Measurements from ENCODE around the gene BIRC7. TPM values are rescaled to one million over a fixed set of nuclear protein-coding genes. Genes with fewer than 3 reads are reported as not detected.

The BIRC7 gene
- total and polyA plus RNA-seq, 2 of the 4 experiments (the other 2 are of a cell fraction) = not detected

- Histone ChIP-seq H3K9ac (ENCODE audit: low read depth, low read length) (no peak overlapping the region), H4K91ac (ENCODE audit: insufficient read depth, low read depth, low read length) (no peak overlapping the region), H3K56ac (ENCODE audit: extremely low read depth, insufficient read depth, low read length) (no peak overlapping the region), H4K20me1 (ENCODE audit: insufficient read depth, low read length) (peaks cover 58% of the 10 kb centered on the region), H3K36me3 (ENCODE audit: control insufficient read depth, insufficient read depth, low read length) (peaks cover 85% of the 10 kb centered on the region), H3K4me2 (ENCODE audit: low read depth, low read length) (no peak overlapping the region), H2BK5ac (ENCODE audit: low read depth, low read length, poor library complexity, severe bottlenecking) (no peak overlapping the region), H3K18ac (ENCODE audit: low read depth, low read length) (no peak overlapping the region), H3K4me3 (ENCODE audit: insufficient read depth, low read depth, low read length) (no peak overlapping the region), H2BK15ac (ENCODE audit: low read depth, low read length) (no peak overlapping the region), H3K4ac (ENCODE audit: low read depth, low read length) (no peak overlapping the region), H3K23ac (ENCODE audit: low read depth, low read length) (no peak overlapping the region), H3K27me3 (ENCODE audit: control insufficient read depth, insufficient read depth, low read length) (no peaks in the 10 kb centered on the region), H3K14ac (replicated peaks; ENCODE audit: low read depth, low read length) (no peak overlapping the region), H4K5ac (ENCODE audit: low read depth, low read length) (no peak overlapping the region), H3K27ac (ENCODE audit: insufficient read depth, low read length) (no peak overlapping the region), H2AK9ac (replicated peaks; ENCODE audit: low read depth, low read length, poor library complexity) (peak overlapping the region; percentile 42), H3K79me1 (ENCODE audit: low read depth in 1 of 2, low read length in 2 of 2) (peaks cover 18 to 38% of the 10 kb centered on the region in 2 experiments), H3K9me1 (ENCODE audit: insufficient read depth, low read length) (no peaks in the 10 kb centered on the region), H2AFZ (replicated peaks; ENCODE audit: low read length, poor library complexity) (no peak overlapping the region), H2BK120ac (ENCODE audit: low read depth, low read length) (no peak overlapping the region), H3K9me3 (ENCODE audit: control insufficient read depth, insufficient read depth, low read length) (no peaks in the 10 kb centered on the region), H3K4me1 (ENCODE audit: control insufficient read depth, insufficient read depth, low read length) (no peaks in the 10 kb centered on the region), H2BK20ac (ENCODE audit: low read depth, low read length) (no peak overlapping the region), H2AK5ac (ENCODE audit: low read depth, low read length) (no peak overlapping the region), H4K8ac (ENCODE audit: low read depth in 2 of 2, low read length in 2 of 2) (no peak overlapping the region)
- peak; percentile 35; the same call in 1 of the 2 replicates for ATAC-seq (ENCODE audit: low read depth)
- dilution Hi-C loops (cut with HindIII; ENCODE audit: low sequenced_read_pairs, unreplicated experiment) = no loop called here
- intact Hi-C loops (cut with micrococcal nuclease) = no loop called here
- in situ Hi-C loops (cut with MboI; ENCODE audit: low sequenced_read_pairs) = no loop called here
- DNase-seq = no peak
- POLR2A ChIA-PET (ENCODE audit: unreplicated experiment) = no interaction called here
- 71% methylated on average over 14 of the region's 19 CpGs; no CpG with 5 or more reads in 1 of the 2 experiments for WGBS, 2 experiments (ENCODE audit: extremely low coverage in 2 of 2, insufficient read length in 1 of 2)
- no TSS peak for BruUV-seq (replicated peaks)
- CTCF ChIA-PET = interaction anchor here (1.1 kb wide), 1 partner anchor 29 kb away, joined by 4 read pairs; no protein-coding TSS in a partner anchor
- TF ChIP-seq CEBPB (IDR thresholded peaks at IDR 0.05; ENCODE audit: low read depth, low read length) (no peak), RAD21 (IDR thresholded peaks at IDR 0.05; ENCODE audit: low read length) (peak; percentile 26; the same call in 1 of the 2 replicates)
- TF ChIP-seq, protein P1, sequence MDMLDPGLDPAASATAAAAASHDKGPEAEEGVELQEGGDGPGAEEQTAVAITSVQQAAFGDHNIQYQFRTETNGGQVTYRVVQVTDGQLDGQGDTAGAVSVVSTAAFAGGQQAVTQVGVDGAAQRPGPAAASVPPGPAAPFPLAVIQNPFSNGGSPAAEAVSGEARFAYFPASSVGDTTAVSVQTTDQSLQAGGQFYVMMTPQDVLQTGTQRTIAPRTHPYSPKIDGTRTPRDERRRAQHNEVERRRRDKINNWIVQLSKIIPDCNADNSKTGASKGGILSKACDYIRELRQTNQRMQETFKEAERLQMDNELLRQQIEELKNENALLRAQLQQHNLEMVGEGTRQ (IDR thresholded peaks at IDR 0.05; ENCODE audit: low read depth, low read length) = no peak
- TF ChIP-seq, protein P2, sequence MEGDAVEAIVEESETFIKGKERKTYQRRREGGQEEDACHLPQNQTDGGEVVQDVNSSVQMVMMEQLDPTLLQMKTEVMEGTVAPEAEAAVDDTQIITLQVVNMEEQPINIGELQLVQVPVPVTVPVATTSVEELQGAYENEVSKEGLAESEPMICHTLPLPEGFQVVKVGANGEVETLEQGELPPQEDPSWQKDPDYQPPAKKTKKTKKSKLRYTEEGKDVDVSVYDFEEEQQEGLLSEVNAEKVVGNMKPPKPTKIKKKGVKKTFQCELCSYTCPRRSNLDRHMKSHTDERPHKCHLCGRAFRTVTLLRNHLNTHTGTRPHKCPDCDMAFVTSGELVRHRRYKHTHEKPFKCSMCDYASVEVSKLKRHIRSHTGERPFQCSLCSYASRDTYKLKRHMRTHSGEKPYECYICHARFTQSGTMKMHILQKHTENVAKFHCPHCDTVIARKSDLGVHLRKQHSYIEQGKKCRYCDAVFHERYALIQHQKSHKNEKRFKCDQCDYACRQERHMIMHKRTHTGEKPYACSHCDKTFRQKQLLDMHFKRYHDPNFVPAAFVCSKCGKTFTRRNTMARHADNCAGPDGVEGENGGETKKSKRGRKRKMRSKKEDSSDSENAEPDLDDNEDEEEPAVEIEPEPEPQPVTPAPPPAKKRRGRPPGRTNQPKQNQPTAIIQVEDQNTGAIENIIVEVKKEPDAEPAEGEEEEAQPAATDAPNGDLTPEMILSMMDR (conservative IDR thresholded peaks at IDR 0.05; ENCODE audit: low read depth, low read length) = peak; percentile 37
These were observed 45.3 kb downstream of the BIRC7 start for GRCh38 chr20:63280929-63281545.

Data from IMR-90 (cell line).